Measurements from ENCODE around the gene RPS26. TPM values are rescaled to one million over a fixed set of nuclear protein-coding genes. Genes with fewer than 3 reads are reported as not detected.

The RPS26 gene
- total and polyA plus RNA-seq, 9 of the 15 experiments (the other 6 are each of a cell fraction or from before 2014, with no cell fraction given) = 70.2 to 1,589 (median 852) TPM

DNA sequence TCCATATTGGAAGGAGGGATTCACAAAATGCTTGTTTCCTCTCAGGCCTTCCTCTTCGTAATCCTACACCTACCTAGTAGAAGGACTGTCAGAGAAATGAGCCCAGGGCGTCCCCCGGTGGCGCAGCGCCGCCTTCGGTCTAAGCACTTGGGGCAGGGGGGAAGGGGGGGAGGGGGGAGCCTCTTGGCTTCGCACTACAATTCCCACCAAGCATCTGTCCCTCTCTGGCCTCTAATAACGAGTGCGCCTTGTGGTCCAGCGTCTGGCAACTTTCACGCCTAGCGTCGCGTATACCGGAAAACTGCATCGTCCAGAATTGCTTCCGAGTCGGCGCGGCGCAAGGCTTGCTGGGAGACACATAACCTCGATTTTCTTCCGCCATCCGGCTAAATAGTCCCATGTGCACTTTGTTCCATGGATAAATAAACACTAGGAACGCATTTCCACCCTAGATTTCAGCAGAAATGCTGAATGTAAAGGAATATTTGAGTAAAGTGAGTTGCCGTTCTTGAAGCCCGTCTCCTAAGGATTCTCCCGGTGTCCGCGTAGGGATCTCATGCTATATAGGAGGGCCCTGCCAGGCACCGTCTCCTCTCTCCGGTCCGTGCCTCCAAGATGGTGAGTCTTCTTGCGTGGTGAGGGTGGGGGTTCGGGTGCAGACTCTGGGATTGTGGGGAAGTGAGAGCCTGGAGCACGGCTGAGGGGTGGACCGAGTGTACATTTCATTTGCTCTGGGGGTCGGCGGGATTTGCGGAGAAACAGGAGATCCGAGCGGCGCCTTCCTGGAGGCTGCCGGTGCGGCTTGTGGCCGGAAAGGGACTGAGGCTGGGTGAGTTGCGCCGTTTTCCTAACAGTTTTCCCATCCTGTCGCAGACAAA is at the start of gene RPS26 (continued):
- TF ChIP-seq, protein P1, sequence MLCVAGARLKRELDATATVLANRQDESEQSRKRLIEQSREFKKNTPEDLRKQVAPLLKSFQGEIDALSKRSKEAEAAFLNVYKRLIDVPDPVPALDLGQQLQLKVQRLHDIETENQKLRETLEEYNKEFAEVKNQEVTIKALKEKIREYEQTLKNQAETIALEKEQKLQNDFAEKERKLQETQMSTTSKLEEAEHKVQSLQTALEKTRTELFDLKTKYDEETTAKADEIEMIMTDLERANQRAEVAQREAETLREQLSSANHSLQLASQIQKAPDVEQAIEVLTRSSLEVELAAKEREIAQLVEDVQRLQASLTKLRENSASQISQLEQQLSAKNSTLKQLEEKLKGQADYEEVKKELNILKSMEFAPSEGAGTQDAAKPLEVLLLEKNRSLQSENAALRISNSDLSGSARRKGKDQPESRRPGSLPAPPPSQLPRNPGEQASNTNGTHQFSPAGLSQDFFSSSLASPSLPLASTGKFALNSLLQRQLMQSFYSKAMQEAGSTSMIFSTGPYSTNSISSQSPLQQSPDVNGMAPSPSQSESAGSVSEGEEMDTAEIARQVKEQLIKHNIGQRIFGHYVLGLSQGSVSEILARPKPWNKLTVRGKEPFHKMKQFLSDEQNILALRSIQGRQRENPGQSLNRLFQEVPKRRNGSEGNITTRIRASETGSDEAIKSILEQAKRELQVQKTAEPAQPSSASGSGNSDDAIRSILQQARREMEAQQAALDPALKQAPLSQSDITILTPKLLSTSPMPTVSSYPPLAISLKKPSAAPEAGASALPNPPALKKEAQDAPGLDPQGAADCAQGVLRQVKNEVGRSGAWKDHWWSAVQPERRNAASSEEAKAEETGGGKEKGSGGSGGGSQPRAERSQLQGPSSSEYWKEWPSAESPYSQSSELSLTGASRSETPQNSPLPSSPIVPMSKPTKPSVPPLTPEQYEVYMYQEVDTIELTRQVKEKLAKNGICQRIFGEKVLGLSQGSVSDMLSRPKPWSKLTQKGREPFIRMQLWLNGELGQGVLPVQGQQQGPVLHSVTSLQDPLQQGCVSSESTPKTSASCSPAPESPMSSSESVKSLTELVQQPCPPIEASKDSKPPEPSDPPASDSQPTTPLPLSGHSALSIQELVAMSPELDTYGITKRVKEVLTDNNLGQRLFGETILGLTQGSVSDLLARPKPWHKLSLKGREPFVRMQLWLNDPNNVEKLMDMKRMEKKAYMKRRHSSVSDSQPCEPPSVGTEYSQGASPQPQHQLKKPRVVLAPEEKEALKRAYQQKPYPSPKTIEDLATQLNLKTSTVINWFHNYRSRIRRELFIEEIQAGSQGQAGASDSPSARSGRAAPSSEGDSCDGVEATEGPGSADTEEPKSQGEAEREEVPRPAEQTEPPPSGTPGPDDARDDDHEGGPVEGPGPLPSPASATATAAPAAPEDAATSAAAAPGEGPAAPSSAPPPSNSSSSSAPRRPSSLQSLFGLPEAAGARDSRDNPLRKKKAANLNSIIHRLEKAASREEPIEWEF (CRISPR knock-in tag; IDR thresholded peaks at IDR 0.05) = no peak
- TF ChIP-seq, protein P2, sequence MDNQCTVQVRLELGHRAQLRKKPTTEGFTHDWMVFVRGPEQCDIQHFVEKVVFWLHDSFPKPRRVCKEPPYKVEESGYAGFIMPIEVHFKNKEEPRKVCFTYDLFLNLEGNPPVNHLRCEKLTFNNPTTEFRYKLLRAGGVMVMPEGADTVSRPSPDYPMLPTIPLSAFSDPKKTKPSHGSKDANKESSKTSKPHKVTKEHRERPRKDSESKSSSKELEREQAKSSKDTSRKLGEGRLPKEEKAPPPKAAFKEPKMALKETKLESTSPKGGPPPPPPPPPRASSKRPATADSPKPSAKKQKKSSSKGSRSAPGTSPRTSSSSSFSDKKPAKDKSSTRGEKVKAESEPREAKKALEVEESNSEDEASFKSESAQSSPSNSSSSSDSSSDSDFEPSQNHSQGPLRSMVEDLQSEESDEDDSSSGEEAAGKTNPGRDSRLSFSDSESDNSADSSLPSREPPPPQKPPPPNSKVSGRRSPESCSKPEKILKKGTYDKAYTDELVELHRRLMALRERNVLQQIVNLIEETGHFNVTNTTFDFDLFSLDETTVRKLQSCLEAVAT (IDR thresholded peaks at IDR 0.05) = peak; percentile 87 to 89; a peak in 3 of 4 replicates
- TF ChIP-seq BRCA1 (IDR thresholded peaks at IDR 0.05) = no peak
- no peak for TF ChIP-seq BRCA1 (CRISPR knock-in tag; IDR thresholded peaks at IDR 0.05)
- TF ChIP-seq, protein P3, sequence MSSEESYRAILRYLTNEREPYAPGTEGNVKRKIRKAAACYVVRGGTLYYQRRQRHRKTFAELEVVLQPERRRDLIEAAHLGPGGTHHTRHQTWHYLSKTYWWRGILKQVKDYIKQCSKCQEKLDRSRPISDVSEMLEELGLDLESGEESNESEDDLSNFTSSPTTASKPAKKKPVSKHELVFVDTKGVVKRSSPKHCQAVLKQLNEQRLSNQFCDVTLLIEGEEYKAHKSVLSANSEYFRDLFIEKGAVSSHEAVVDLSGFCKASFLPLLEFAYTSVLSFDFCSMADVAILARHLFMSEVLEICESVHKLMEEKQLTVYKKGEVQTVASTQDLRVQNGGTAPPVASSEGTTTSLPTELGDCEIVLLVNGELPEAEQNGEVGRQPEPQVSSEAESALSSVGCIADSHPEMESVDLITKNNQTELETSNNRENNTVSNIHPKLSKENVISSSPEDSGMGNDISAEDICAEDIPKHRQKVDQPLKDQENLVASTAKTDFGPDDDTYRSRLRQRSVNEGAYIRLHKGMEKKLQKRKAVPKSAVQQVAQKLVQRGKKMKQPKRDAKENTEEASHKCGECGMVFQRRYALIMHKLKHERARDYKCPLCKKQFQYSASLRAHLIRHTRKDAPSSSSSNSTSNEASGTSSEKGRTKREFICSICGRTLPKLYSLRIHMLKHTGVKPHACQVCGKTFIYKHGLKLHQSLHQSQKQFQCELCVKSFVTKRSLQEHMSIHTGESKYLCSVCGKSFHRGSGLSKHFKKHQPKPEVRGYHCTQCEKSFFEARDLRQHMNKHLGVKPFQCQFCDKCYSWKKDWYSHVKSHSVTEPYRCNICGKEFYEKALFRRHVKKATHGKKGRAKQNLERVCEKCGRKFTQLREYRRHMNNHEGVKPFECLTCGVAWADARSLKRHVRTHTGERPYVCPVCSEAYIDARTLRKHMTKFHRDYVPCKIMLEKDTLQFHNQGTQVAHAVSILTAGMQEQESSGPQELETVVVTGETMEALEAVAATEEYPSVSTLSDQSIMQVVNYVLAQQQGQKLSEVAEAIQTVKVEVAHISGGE (CRISPR knock-in tag; IDR thresholded peaks at IDR 0.05) = peak in 1 of 3 experiments; percentile 88; a peak in 2 of 6 replicates
- TF ChIP-seq, protein P4, sequence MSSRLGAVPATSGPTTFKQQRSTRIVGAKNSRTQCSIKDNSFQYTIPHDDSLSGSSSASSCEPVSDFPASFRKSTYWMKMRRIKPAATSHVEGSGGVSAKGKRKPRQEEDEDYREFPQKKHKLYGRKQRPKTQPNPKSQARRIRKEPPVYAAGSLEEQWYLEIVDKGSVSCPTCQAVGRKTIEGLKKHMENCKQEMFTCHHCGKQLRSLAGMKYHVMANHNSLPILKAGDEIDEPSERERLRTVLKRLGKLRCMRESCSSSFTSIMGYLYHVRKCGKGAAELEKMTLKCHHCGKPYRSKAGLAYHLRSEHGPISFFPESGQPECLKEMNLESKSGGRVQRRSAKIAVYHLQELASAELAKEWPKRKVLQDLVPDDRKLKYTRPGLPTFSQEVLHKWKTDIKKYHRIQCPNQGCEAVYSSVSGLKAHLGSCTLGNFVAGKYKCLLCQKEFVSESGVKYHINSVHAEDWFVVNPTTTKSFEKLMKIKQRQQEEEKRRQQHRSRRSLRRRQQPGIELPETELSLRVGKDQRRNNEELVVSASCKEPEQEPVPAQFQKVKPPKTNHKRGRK (tag; IDR thresholded peaks at IDR 0.05) = no peak
- no peak for TF ChIP-seq NFIX (CRISPR knock-in tag; IDR thresholded peaks at IDR 0.05; ENCODE audit: low read depth)
